HepG2 (cell line): Measurements from ENCODE around the gene PRR36.

ENCODE experiments used
- DNMT1 ChIP-seq: sonication (generic); formaldehyde crosslinking; IDR thresholded peaks from 2 replicates; pipeline ENCODE4 v1.5.1; 2020; ENCODE audit warnings: mild to moderate bottlenecking, missing genetic modification reagents
- EZH2 ChIP-seq: conservative IDR thresholded peaks from 2 replicates; pipeline ENCODE4 v1.6.1; 2012; ENCODE audit warnings: mild to moderate bottlenecking, low read depth, low read length, moderate library complexity
- HMG20A ChIP-seq: IDR thresholded peaks from 2 replicates; pipeline ENCODE4 v1.6.1; 2016; ENCODE audit warnings: borderline replicate concordance
- MXI1 ChIP-seq: IDR thresholded peaks from 3 replicates; pipeline ENCODE4 v1.6.1; 2012; ENCODE audit warnings: low read depth, low read length, inconsistent platforms, borderline replicate concordance
- POLR2AphosphoS5 ChIP-seq: IDR thresholded peaks from 2 replicates; pipeline ENCODE4 v1.6.1; 2012; ENCODE audit warnings: low read depth, low read length
- ZBTB21 ChIP-seq: sonication (generic); formaldehyde crosslinking; IDR thresholded peaks from 2 replicates; pipeline ENCODE4 v1.4.0; 2020; ENCODE audit warnings: missing genetic modification reagents
- ZNF121 ChIP-seq: sonication (generic); formaldehyde crosslinking; IDR thresholded peaks from 2 replicates; pipeline ENCODE4 v1.5.0; 2020; ENCODE audit warnings: mild to moderate bottlenecking, missing genetic modification reagents
- ZNF253 ChIP-seq: sonication (generic); formaldehyde crosslinking; IDR thresholded peaks from 2 replicates; pipeline ENCODE4 v1.8.0; 2022; ENCODE audit warnings: mild to moderate bottlenecking, missing genetic modification reagents, borderline replicate concordance
- ZNF563 ChIP-seq: sonication (generic); formaldehyde crosslinking; IDR thresholded peaks from 2 replicates; pipeline ENCODE4 v1.8.0; 2022; ENCODE audit warnings: mild to moderate bottlenecking, moderate library complexity, missing genetic modification reagents
- TF ChIP-seq, protein P1 (sequence below): fragments of 450-650 bp; IDR thresholded peaks from 2 replicates; pipeline ENCODE4 v1.6.1; 2017; ENCODE audit warnings: mild to moderate bottlenecking
- TF ChIP-seq, protein P2 (sequence below): sonication (generic); formaldehyde crosslinking; IDR thresholded peaks from 2 replicates; pipeline ENCODE4 v1.5.1; 2020; ENCODE audit warnings: missing genetic modification reagents, mild to moderate bottlenecking, borderline replicate concordance

DNA sequence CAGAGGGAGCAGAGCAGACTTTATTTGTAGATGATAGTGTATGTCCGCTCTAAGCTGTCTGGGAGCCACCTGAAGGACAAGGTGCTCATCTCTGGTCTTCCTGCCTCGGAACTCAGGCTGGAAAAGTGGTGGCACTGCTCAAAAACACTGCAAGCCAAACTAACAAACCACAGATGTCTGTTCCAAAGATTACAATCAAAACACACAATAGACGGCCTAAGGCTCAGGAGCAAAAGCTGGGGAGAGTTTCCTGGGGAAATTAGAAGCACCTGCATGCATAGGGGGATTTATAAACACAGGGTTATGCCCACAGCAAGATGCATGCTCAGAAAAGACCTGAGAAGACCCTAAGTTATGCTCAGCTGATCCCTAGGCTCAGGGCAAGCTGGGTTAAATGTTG lies 53.6 kb downstream of the PRR36 start:
- no peak for TF ChIP-seq ZNF121 (CRISPR knock-in tag)
- TF ChIP-seq EZH2 = no peak
- TF ChIP-seq HMG20A (CRISPR knock-in tag) = no peak
- no peak for TF ChIP-seq DNMT1 (CRISPR knock-in tag)
- no peak for TF ChIP-seq ZNF253 (CRISPR knock-in tag)
- TF ChIP-seq, protein P1, sequence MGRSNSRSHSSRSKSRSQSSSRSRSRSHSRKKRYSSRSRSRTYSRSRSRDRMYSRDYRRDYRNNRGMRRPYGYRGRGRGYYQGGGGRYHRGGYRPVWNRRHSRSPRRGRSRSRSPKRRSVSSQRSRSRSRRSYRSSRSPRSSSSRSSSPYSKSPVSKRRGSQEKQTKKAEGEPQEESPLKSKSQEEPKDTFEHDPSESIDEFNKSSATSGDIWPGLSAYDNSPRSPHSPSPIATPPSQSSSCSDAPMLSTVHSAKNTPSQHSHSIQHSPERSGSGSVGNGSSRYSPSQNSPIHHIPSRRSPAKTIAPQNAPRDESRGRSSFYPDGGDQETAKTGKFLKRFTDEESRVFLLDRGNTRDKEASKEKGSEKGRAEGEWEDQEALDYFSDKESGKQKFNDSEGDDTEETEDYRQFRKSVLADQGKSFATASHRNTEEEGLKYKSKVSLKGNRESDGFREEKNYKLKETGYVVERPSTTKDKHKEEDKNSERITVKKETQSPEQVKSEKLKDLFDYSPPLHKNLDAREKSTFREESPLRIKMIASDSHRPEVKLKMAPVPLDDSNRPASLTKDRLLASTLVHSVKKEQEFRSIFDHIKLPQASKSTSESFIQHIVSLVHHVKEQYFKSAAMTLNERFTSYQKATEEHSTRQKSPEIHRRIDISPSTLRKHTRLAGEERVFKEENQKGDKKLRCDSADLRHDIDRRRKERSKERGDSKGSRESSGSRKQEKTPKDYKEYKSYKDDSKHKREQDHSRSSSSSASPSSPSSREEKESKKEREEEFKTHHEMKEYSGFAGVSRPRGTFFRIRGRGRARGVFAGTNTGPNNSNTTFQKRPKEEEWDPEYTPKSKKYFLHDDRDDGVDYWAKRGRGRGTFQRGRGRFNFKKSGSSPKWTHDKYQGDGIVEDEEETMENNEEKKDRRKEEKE = no peak
- no peak for TF ChIP-seq ZNF563
- no peak for TF ChIP-seq MXI1
- TF ChIP-seq, protein P2, sequence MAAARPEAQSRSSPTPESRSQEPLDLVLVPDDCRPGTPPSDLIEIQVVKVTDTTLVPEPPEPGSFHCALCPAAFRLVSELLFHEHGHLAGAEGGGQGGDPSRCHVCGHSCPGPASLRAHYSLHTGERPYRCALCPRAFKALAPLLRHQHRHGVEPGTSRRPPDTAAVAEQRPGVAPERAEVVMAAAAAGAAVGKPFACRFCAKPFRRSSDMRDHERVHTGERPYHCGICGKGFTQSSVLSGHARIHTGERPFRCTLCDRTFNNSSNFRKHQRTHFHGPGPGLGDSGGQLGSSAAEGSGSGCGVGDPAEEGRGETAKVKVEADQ = no peak
- no peak for TF ChIP-seq POLR2AphosphoS5
- no peak for TF ChIP-seq ZBTB21
